Common myeloid progenitor, CD34-positive (primary cell): ENCODE results near the gene HKDC1.

Experiments
- CTCF ChIA-PET: fragments of 350-600 bp; sonication (Branson Sonifier 250); formaldehyde crosslinking; loops from one replicate; lab custom pipeline; 2021; ENCODE audit warnings: antibody characterized with exemption; lab: Charles Lee
- POLR2A ChIA-PET: fragments of 350-600 bp; sonication (Branson Sonifier 250); formaldehyde crosslinking; loops from one replicate; lab custom pipeline; 2021; ENCODE audit warnings: antibody characterized with exemption; lab: Charles Lee
- DNase-seq, 3 donors: peaks; one replicate each; pipeline versions ENCODE4 v3.0.0 to v3.0.0-alpha.2; 2013
- H3K27ac ChIP-seq, 2 experiments: 1 replicate in 1 of 2; 2 replicates in 1 of 2; pipeline ENCODE4 v1.7.0; 2013; ENCODE audit warnings: inconsistent platforms in 2 of 2, low read length in 2 of 2, mild to moderate bottlenecking in 2 of 2, low read depth in 1 of 2, moderate library complexity in 1 of 2; ENCODE audit not compliant: severe bottlenecking in 2 of 2, insufficient read depth in 1 of 2, poor library complexity in 1 of 2
- H3K27me3 ChIP-seq, 5 experiments: replicated peaks in 2 of 5; 1 replicate in 3 of 5; 2 replicates in 2 of 5; pipeline versions ENCODE4 v1.6.1 to v1.7.0; 2013; ENCODE audit warnings: low read length in 4 of 5, mild to moderate bottlenecking in 2 of 5, moderate library complexity in 2 of 5, inconsistent platforms in 1 of 5; ENCODE audit not compliant: insufficient read depth in 5 of 5, control insufficient read depth in 4 of 5
- H3K36me3 ChIP-seq, 4 experiments: 1 replicate in 2 of 4; 2 replicates in 2 of 4; pipeline versions ENCODE4 v1.6.1 to v1.7.0; 2013; ENCODE audit warnings: low read length in 3 of 4, control low read depth in 1 of 4, mild to moderate bottlenecking in 1 of 4; ENCODE audit not compliant: control insufficient read depth in 4 of 4, insufficient read depth in 4 of 4
- H3K4me1 ChIP-seq, 4 experiments: 1 replicate in 3 of 4; 2 replicates in 1 of 4; pipeline versions ENCODE4 v1.6.1 to v1.7.1; 2013; ENCODE audit warnings: low read length in 3 of 4, mild to moderate bottlenecking in 3 of 4, control low read depth in 1 of 4, inconsistent platforms in 1 of 4, moderate library complexity in 1 of 4; ENCODE audit not compliant: control insufficient read depth in 4 of 4, insufficient read depth in 4 of 4; ENCODE audit errors: control extremely low read depth in 1 of 4
- H3K4me3 ChIP-seq, 7 experiments: 1 replicate in 4 of 7; 2 replicates in 3 of 7; pipeline versions ENCODE4 v1.5.1 to v1.7.0; 2013; ENCODE audit warnings: mild to moderate bottlenecking in 7 of 7, low read length in 6 of 7, moderate library complexity in 6 of 7, inconsistent platforms in 2 of 7, low read depth in 2 of 7, control low read depth in 1 of 7; ENCODE audit not compliant: insufficient read depth in 4 of 7, control insufficient read depth in 1 of 7; ENCODE audit errors: extremely low read depth in 1 of 7
- H3K9me3 ChIP-seq, 5 experiments: 1 replicate in 4 of 5; 2 replicates in 1 of 5; pipeline versions ENCODE4 v1.6.1 to v1.7.1; 2013; ENCODE audit warnings: low read length in 4 of 5, mild to moderate bottlenecking in 2 of 5, inconsistent platforms in 1 of 5, low read depth in 1 of 5, moderate library complexity in 1 of 5; ENCODE audit not compliant: control insufficient read depth in 4 of 5, insufficient read depth in 2 of 5; ENCODE audit errors: control extremely low read depth in 1 of 5
- WGBS: methylation state at CpG from one replicate; pipeline ENCODE4 v1.1.5; 2013; ENCODE audit not compliant: insufficient coverage; 5-methylcytosine and 5-hydroxymethylcytosine counted together

HKDC1 gene

DNA sequence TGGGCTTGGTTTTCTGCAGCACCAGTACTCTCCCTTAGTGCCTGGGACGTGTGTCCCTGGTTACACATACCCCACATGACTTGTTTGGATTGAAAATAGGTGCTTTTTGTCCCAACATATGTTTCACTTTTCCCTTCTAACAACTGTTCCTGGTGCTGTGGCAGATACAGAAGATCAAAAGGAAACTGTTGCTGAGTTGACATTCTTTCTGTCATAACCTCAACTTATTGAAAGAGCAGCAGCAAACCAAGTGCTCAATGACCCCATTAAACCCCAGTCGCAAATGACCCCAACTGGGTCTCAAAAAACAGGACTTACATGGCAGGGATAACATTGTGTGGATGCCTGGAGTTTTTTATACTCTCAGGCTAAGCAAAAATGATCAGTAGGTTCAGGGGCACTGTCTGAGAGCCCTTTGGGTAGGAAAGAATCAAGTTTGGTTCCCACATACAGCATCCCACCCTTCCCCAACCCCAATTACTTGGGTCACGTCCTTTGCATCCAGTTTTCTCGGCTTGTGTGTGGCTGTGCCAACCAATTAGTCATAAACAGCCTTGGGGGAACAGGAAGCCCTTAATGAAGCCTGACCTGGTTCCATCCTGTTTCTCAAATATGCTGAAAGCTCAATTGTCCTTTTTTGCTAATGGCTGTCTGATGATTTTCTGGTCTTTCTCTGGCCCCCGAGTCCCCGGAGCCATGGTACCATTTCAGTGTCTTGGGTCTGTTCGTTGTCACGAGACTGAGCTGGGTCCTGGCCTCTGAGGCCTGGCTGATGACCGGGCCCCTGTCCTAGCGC is 4.9 kb downstream of the HKDC1 start:
- Histone ChIP-seq H3K9me3 (no peaks in the 10 kb centered on the region), H3K36me3 (no peaks in the 10 kb centered on the region), H3K4me1 (peaks cover 0 to 59% (median 49%) of the 10 kb centered on the region in 4 experiments), H3K4me3 (no peak overlapping the region), H3K27me3 (no peaks in the 10 kb centered on the region), H3K27ac (no peak overlapping the region)
- peak in 2 of 3 donors; percentile 32 to 47 for DNase-seq
- CTCF ChIA-PET, result interaction anchor here (1.0 to 2.3 kb wide), 5 partner anchors 9 to 168 kb away, joined by 3 to 11 read pairs (median 3); no protein-coding TSS in a partner anchor
- POLR2A ChIA-PET, result no interaction called here
- WGBS, result 80% methylated on average over 9 of the region's 10 CpGs

DNA sequence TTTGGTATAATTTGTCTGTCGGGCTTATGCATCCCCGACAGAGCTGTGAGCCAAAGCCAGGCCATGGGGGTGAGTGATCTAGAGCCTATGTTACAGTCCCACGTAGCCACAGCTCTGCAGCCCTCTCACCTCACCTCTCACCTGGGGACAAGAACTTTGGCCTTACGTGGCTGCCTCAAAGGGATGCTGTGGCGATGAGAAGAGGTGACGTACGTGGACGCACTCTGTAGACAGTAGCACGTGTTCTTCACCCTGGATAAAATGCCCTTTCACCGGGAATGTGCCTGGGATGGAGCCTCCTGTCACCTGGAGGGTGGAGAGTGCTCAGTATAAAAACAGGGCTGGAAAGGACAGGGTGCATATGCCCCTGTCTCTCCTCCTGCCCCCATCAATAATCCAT is 5.5 kb downstream of the HKDC1 start:
- H3K27me3 ChIP-seq, result no peaks in the 10 kb centered on the region
- POLR2A ChIA-PET, result no interaction called here

GRCh38 chr10:69226919-69227450 is 6.9 kb downstream of the HKDC1 start:
- Histone ChIP-seq H3K4me1 (peaks cover 0 to 56% (median 45%) of the 10 kb centered on the region in 4 experiments), H3K27ac (no peak overlapping the region), H3K9me3 (no peaks in the 10 kb centered on the region), H3K27me3 (no peaks in the 10 kb centered on the region), H3K4me3 (no peak overlapping the region), H3K36me3 (no peaks in the 10 kb centered on the region)
- no peak for DNase-seq
- ChIA-PET POLR2A (interaction anchor here (0.6 kb wide), 1 partner anchor 174 kb away, joined by 4 read pairs; no protein-coding TSS in a partner anchor), CTCF (interaction anchor here (0.6 to 2.3 kb wide), 5 partner anchors 9 to 221 kb away, joined by 3 to 8 read pairs (median 3); no protein-coding TSS in a partner anchor)
- 98% methylated on average over 12 of the region's 14 CpGs for WGBS

More for the DNA sequence above, 5.5 kb downstream of the HKDC1 start:
- H3K9me3 ChIP-seq, result no peaks in the 10 kb centered on the region
- H3K4me3 ChIP-seq, result no peak overlapping the region
- no peaks in the 10 kb centered on the region for H3K36me3 ChIP-seq
- WGBS, result 97% methylated on average over 10 of the region's 10 CpGs
- H3K27ac ChIP-seq, result no peak overlapping the region
- peaks cover 0 to 62% (median 50%) of the 10 kb centered on the region in 4 experiments for H3K4me1 ChIP-seq
- CTCF ChIA-PET, result interaction anchor here (1.1 to 2.3 kb wide), 5 partner anchors 10 to 167 kb away, joined by 3 to 11 read pairs (median 5); no protein-coding TSS in a partner anchor
- no peak for DNase-seq

DNA sequence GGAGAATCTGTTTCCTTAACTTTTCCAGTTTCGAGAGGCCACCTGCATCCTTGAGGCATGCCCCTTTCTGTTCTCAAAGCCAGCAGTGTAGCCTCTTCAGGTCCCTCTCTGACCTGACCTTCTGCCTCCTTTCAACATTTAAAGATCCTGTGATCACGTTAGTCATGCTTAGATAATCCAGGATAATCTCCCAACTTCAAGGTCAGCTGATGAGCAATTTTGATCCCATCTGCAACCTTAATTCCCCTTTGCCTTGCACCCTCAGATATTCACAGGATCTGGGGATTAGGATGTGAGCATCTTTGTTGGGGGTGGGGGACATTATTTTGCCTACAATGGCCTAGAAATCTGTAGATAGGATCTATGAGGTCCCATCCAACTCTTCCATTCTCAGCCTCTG is 8.0 kb downstream of the HKDC1 start:
- ChIA-PET POLR2A (no interaction called here), CTCF (interaction anchor here (1.2 to 2.3 kb wide), 4 partner anchors 11 to 164 kb away, joined by 3 to 11 read pairs (median 4); no protein-coding TSS in a partner anchor)
- H3K4me1 ChIP-seq, result peaks cover 0 to 45% (median 35%) of the 10 kb centered on the region in 4 experiments

GRCh38 chr10:69229616-69229916 is 9.4 kb downstream of the HKDC1 start:
- no peak for DNase-seq
- Histone ChIP-seq H3K4me1 (peaks cover 0 to 42% (median 33%) of the 10 kb centered on the region in 4 experiments), H3K27me3 (no peaks in the 10 kb centered on the region), H3K9me3 (no peaks in the 10 kb centered on the region), H3K4me3 (peak overlapping the region in 4 of 7 experiments; percentile 12 to 62 (median 39)), H3K36me3 (no peaks in the 10 kb centered on the region), H3K27ac (no peak overlapping the region)
- WGBS, result 100% methylated on average over 2 of the region's 8 CpGs
- POLR2A ChIA-PET, result interaction anchor here (1.1 kb wide), 1 partner anchor 178 kb away, joined by 4 read pairs; no protein-coding TSS in a partner anchor
- CTCF ChIA-PET, result interaction anchor here (0.6 to 2.3 kb wide), 11 partner anchors 9 to 179 kb away, joined by 3 to 11 read pairs (median 3); partner anchors contain the start of gene HKDC1

More for the DNA sequence above, 8.0 kb downstream of the HKDC1 start:
- Histone ChIP-seq H3K36me3 (no peaks in the 10 kb centered on the region), H3K9me3 (no peaks in the 10 kb centered on the region), H3K4me3 (peak overlapping the region in 1 of 7 experiments; percentile 7), H3K27ac (no peak overlapping the region), H3K27me3 (no peaks in the 10 kb centered on the region)
- no peak for DNase-seq
- 94% methylated on average over 2 of the region's 2 CpGs for WGBS

DNA sequence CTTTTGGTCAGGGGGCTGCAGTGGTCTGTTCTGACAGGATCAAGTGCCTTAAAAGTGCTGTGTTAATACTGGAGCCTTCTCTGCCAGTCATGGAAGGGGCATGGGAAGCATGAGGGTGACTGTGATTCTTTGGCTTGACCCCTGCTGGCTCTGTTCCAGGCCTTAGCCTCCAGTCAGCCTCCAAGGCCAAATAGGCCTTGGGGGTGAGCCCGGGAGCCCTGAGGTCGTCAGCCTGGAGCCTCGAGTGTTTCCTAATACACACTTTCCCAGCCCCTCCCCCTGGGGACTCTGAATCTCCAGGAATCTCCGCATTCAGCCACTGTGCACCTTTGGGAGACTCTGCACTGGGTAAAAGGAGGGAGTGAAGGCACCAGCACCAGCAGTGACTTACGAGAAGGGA is 10.0 kb downstream of the HKDC1 start:
- no peak overlapping the region for H3K27ac ChIP-seq
- H3K9me3 ChIP-seq, result no peaks in the 10 kb centered on the region
- POLR2A ChIA-PET, result no interaction called here
- H3K27me3 ChIP-seq, result no peaks in the 10 kb centered on the region
- H3K36me3 ChIP-seq, result no peaks in the 10 kb centered on the region
- DNase-seq, result no peak
- H3K4me3 ChIP-seq, result no peak overlapping the region
- CTCF ChIA-PET, result interaction anchor here (1.0 to 2.3 kb wide), 3 partner anchors 9 to 162 kb away, joined by 3 to 11 read pairs (median 4); no protein-coding TSS in a partner anchor
- 100% methylated on average over 1 of the region's 5 CpGs for WGBS
- peaks cover 0 to 37% (median 28%) of the 10 kb centered on the region in 4 experiments for H3K4me1 ChIP-seq
